ENCODE measurements around the gene TAAR5. TPM values are rescaled to one million over a fixed set of nuclear protein-coding genes. Genes with fewer than 3 reads are reported as not detected.

Gene TAAR5
- total and polyA plus RNA-seq, 2 of the 8 experiments (the other 6 are each of a cell fraction or from before 2014, with no cell fraction given) = not detected

DNA sequence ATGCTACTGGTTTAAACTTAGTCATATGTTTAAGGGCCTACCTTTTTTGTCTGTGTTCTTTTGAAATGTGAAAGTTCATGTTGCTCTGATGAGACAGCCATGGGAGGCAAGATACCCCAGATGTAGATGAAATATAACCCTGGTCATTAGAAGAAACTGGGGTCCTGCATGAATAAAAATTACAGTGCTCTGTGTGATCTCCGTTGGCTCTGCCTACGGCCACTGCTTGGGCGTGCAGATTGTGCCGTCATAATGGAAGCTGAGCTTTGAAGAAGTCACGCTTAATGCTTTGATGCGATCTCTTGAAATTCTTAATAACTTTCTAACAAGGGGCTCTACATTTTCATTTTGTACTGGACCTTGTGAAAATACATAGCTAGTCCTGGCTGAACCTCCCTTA lies 34.6 kb upstream of the TAAR5 start, which contains the start of gene TAAR2 (continued):
- TF ChIP-seq, protein P1, sequence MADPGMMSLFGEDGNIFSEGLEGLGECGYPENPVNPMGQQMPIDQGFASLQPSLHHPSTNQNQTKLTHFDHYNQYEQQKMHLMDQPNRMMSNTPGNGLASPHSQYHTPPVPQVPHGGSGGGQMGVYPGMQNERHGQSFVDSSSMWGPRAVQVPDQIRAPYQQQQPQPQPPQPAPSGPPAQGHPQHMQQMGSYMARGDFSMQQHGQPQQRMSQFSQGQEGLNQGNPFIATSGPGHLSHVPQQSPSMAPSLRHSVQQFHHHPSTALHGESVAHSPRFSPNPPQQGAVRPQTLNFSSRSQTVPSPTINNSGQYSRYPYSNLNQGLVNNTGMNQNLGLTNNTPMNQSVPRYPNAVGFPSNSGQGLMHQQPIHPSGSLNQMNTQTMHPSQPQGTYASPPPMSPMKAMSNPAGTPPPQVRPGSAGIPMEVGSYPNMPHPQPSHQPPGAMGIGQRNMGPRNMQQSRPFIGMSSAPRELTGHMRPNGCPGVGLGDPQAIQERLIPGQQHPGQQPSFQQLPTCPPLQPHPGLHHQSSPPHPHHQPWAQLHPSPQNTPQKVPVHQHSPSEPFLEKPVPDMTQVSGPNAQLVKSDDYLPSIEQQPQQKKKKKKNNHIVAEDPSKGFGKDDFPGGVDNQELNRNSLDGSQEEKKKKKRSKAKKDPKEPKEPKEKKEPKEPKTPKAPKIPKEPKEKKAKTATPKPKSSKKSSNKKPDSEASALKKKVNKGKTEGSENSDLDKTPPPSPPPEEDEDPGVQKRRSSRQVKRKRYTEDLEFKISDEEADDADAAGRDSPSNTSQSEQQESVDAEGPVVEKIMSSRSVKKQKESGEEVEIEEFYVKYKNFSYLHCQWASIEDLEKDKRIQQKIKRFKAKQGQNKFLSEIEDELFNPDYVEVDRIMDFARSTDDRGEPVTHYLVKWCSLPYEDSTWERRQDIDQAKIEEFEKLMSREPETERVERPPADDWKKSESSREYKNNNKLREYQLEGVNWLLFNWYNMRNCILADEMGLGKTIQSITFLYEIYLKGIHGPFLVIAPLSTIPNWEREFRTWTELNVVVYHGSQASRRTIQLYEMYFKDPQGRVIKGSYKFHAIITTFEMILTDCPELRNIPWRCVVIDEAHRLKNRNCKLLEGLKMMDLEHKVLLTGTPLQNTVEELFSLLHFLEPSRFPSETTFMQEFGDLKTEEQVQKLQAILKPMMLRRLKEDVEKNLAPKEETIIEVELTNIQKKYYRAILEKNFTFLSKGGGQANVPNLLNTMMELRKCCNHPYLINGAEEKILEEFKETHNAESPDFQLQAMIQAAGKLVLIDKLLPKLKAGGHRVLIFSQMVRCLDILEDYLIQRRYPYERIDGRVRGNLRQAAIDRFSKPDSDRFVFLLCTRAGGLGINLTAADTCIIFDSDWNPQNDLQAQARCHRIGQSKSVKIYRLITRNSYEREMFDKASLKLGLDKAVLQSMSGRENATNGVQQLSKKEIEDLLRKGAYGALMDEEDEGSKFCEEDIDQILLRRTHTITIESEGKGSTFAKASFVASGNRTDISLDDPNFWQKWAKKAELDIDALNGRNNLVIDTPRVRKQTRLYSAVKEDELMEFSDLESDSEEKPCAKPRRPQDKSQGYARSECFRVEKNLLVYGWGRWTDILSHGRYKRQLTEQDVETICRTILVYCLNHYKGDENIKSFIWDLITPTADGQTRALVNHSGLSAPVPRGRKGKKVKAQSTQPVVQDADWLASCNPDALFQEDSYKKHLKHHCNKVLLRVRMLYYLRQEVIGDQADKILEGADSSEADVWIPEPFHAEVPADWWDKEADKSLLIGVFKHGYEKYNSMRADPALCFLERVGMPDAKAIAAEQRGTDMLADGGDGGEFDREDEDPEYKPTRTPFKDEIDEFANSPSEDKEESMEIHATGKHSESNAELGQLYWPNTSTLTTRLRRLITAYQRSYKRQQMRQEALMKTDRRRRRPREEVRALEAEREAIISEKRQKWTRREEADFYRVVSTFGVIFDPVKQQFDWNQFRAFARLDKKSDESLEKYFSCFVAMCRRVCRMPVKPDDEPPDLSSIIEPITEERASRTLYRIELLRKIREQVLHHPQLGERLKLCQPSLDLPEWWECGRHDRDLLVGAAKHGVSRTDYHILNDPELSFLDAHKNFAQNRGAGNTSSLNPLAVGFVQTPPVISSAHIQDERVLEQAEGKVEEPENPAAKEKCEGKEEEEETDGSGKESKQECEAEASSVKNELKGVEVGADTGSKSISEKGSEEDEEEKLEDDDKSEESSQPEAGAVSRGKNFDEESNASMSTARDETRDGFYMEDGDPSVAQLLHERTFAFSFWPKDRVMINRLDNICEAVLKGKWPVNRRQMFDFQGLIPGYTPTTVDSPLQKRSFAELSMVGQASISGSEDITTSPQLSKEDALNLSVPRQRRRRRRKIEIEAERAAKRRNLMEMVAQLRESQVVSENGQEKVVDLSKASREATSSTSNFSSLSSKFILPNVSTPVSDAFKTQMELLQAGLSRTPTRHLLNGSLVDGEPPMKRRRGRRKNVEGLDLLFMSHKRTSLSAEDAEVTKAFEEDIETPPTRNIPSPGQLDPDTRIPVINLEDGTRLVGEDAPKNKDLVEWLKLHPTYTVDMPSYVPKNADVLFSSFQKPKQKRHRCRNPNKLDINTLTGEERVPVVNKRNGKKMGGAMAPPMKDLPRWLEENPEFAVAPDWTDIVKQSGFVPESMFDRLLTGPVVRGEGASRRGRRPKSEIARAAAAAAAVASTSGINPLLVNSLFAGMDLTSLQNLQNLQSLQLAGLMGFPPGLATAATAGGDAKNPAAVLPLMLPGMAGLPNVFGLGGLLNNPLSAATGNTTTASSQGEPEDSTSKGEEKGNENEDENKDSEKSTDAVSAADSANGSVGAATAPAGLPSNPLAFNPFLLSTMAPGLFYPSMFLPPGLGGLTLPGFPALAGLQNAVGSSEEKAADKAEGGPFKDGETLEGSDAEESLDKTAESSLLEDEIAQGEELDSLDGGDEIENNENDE (IDR thresholded peaks at IDR 0.05; ENCODE audit: insufficient replicate concordance, low read length) = no peak
- TF ChIP-seq MAFK (IDR thresholded peaks at IDR 0.05; ENCODE audit: low read depth, low read length) (no peak), RFX5 (IDR thresholded peaks at IDR 0.05; ENCODE audit: borderline replicate concordance, low read depth, low read length) (no peak), TBP (IDR thresholded peaks at IDR 0.05; ENCODE audit: low read depth, low read length) (no peak)
